Measurements from ENCODE around the gene RAB6C.
"Not testable (repeated sequence)": the region's sequence is repeated elsewhere in the genome, so short reads cannot be mapped to it uniquely, and the experiment has no call there.

RAB6C gene

DNA sequence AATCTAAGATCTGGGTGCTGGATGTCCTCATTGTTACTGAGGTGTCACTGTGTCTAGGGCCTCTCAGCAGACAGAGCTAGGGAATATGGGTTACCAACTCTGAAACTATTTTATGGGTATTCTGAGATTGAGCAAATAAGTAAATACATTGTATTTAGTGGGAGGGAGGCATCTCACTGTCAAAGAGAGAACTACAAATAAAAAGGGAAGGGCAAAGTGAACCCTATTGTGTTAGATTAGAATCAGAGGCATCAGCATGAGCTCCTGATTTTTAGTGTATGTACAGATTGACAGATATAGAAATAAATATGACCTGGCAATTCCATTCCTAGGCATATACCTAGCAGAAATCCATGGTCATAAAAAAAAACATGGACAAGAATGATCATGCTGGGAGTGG lies 33.9 kb upstream of the RAB6C start:
- H3K4me3 ChIP-seq (ENCODE audit: low read length in 2 of 2) = no peak overlapping the region

GRCh38 chr2:129947712-129948111 lies 31.8 kb upstream of the RAB6C start:
- WGBS, 2 donors (ENCODE audit: extremely low coverage in 2 of 2, insufficient read length in 2 of 2, insufficient replicate concordance in 1 of 2) = no CpG with 5 or more reads among the region's 2 CpGs
- not testable (repeated sequence) for H3K27ac ChIP-seq (replicated peaks; ENCODE audit: low read length); H2AFZ ChIP-seq (ENCODE audit: low read length); H3K4me3 ChIP-seq (ENCODE audit: low read length in 2 of 2); H2BK12ac ChIP-seq (ENCODE audit: low read length); H3K27me3 ChIP-seq (ENCODE audit: control insufficient read depth in 3 of 3, insufficient read depth in 3 of 3, low read depth in 1 of 3, low read length in 3 of 3); DNase-seq (ENCODE audit: low spot score); H3K23ac ChIP-seq (ENCODE audit: low read depth, low read length, poor library complexity); H3K9ac ChIP-seq (ENCODE audit: low read depth, low read length, poor library complexity); H3K9me3 ChIP-seq (replicated peaks in 1 of 2; ENCODE audit: control insufficient read depth in 2 of 2, insufficient read depth in 1 of 2, low read depth in 1 of 2, low read length in 2 of 2); H4K8ac ChIP-seq (ENCODE audit: low read depth, low read length); H3K4me2 ChIP-seq (ENCODE audit: insufficient read depth, low read length, poor library complexity, severe bottlenecking); H3K36me3 ChIP-seq (replicated peaks in 1 of 2; ENCODE audit: control insufficient read depth in 2 of 2, insufficient read depth in 2 of 2, low read length in 2 of 2); H3K79me1 ChIP-seq (ENCODE audit: low read depth, low read length); H2BK120ac ChIP-seq (ENCODE audit: low read depth, low read length); H3K18ac ChIP-seq (ENCODE audit: low read length); H2BK5ac ChIP-seq (ENCODE audit: low read length); H2BK15ac ChIP-seq (ENCODE audit: low read length); H4K91ac ChIP-seq (ENCODE audit: low read depth, low read length, poor library complexity); H3K14ac ChIP-seq (ENCODE audit: low read length); H3K4me1 ChIP-seq (ENCODE audit: control insufficient read depth in 2 of 2, insufficient read depth in 1 of 2, low read depth in 1 of 2, low read length in 2 of 2); H3K4ac ChIP-seq (ENCODE audit: low read length); H2AK5ac ChIP-seq (ENCODE audit: low read depth, low read length)

More for the DNA sequence above, 33.9 kb upstream of the RAB6C start:
- no peak overlapping the region for H3K23ac ChIP-seq (ENCODE audit: low read depth, low read length, poor library complexity)
- no peaks in the 10 kb centered on the region for H3K4me1 ChIP-seq (ENCODE audit: control insufficient read depth in 2 of 2, insufficient read depth in 1 of 2, low read depth in 1 of 2, low read length in 2 of 2)
- no peaks in the 10 kb centered on the region for H3K79me1 ChIP-seq (ENCODE audit: low read depth, low read length)
- H3K27ac ChIP-seq (replicated peaks; ENCODE audit: low read length) = no peak overlapping the region
- no peak overlapping the region for H3K14ac ChIP-seq (ENCODE audit: low read length)
- H2BK5ac ChIP-seq (ENCODE audit: low read length) = no peak overlapping the region
- no peak overlapping the region for H3K4ac ChIP-seq (ENCODE audit: low read length)
- no peak overlapping the region for H2BK120ac ChIP-seq (ENCODE audit: low read depth, low read length)
- H2BK12ac ChIP-seq (ENCODE audit: low read length) = no peak overlapping the region
- no peak overlapping the region for H2AFZ ChIP-seq (ENCODE audit: low read length)
- no peak overlapping the region for H4K91ac ChIP-seq (ENCODE audit: low read depth, low read length, poor library complexity)
- H3K36me3 ChIP-seq (replicated peaks in 1 of 2; ENCODE audit: control insufficient read depth in 2 of 2, insufficient read depth in 2 of 2, low read length in 2 of 2) = no peaks in the 10 kb centered on the region
- no peak overlapping the region for H3K18ac ChIP-seq (ENCODE audit: low read length)
- H2AK5ac ChIP-seq (ENCODE audit: low read depth, low read length) = no peak overlapping the region
- no peak overlapping the region for H2BK15ac ChIP-seq (ENCODE audit: low read length)
- H3K27me3 ChIP-seq (ENCODE audit: control insufficient read depth in 3 of 3, insufficient read depth in 3 of 3, low read depth in 1 of 3, low read length in 3 of 3) = peaks cover 0 to 3% (median 0%) of the 10 kb centered on the region in 3 experiments
- no peaks in the 10 kb centered on the region for H3K9me3 ChIP-seq (replicated peaks in 1 of 2; ENCODE audit: control insufficient read depth in 2 of 2, insufficient read depth in 1 of 2, low read depth in 1 of 2, low read length in 2 of 2)
- H3K4me2 ChIP-seq (ENCODE audit: insufficient read depth, low read length, poor library complexity, severe bottlenecking) = no peak overlapping the region
- DNase-seq (ENCODE audit: low spot score) = no peak
- H4K8ac ChIP-seq (ENCODE audit: low read depth, low read length) = no peak overlapping the region
- no peak overlapping the region for H3K9ac ChIP-seq (ENCODE audit: low read depth, low read length, poor library complexity)

- not testable (repeated sequence) for H2BK5ac ChIP-seq (ENCODE audit: low read length); H2BK15ac ChIP-seq (ENCODE audit: low read length); H3K27ac ChIP-seq (replicated peaks; ENCODE audit: low read length); H3K36me3 ChIP-seq (replicated peaks in 1 of 2; ENCODE audit: control insufficient read depth in 2 of 2, insufficient read depth in 2 of 2, low read length in 2 of 2); H3K4me1 ChIP-seq (ENCODE audit: control insufficient read depth in 2 of 2, insufficient read depth in 1 of 2, low read depth in 1 of 2, low read length in 2 of 2); H3K79me1 ChIP-seq (ENCODE audit: low read depth, low read length); H3K9me3 ChIP-seq (replicated peaks in 1 of 2; ENCODE audit: control insufficient read depth in 2 of 2, insufficient read depth in 1 of 2, low read depth in 1 of 2, low read length in 2 of 2); H2AK5ac ChIP-seq (ENCODE audit: low read depth, low read length); H4K91ac ChIP-seq (ENCODE audit: low read depth, low read length, poor library complexity); H3K18ac ChIP-seq (ENCODE audit: low read length); H3K4me3 ChIP-seq (ENCODE audit: low read length in 2 of 2); DNase-seq (ENCODE audit: low spot score); H4K8ac ChIP-seq (ENCODE audit: low read depth, low read length); H3K4ac ChIP-seq (ENCODE audit: low read length); H3K4me2 ChIP-seq (ENCODE audit: insufficient read depth, low read length, poor library complexity, severe bottlenecking); H2BK120ac ChIP-seq (ENCODE audit: low read depth, low read length); H3K23ac ChIP-seq (ENCODE audit: low read depth, low read length, poor library complexity); H3K9ac ChIP-seq (ENCODE audit: low read depth, low read length, poor library complexity); H2AFZ ChIP-seq (ENCODE audit: low read length); H3K27me3 ChIP-seq (ENCODE audit: control insufficient read depth in 3 of 3, insufficient read depth in 3 of 3, low read depth in 1 of 3, low read length in 3 of 3); H3K14ac ChIP-seq (ENCODE audit: low read length); H2BK12ac ChIP-seq (ENCODE audit: low read length)
- WGBS, 2 donors (ENCODE audit: extremely low coverage in 2 of 2, insufficient read length in 2 of 2, insufficient replicate concordance in 1 of 2) = no CpG with 5 or more reads among the region's 6 CpGs
Observed at GRCh38 chr2:129956171-129956570, 23.3 kb upstream of the RAB6C start.

DNA sequence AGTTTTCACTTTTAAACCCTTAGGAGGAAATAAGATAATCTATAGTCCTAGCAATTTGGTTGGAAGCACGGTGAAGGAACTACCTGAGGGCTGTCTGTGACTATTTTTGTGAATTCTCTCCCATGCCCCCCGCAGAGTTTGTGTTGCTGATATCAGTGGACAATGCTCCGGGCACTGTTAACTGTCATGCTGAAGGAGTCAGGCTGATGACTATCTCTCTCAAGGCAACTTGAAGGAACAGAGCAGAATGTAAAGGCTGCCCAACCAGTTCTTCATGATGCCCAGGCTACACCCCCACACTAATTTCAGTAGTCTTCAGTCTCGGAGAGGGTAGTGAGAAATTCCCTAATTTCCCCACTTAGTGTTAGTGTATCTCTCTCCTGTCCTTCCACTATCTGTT lies 21.6 kb upstream of the RAB6C start:
- no peak overlapping the region for H2BK5ac ChIP-seq (ENCODE audit: low read length)
- H3K4me1 ChIP-seq (ENCODE audit: control insufficient read depth in 2 of 2, insufficient read depth in 1 of 2, low read depth in 1 of 2, low read length in 2 of 2) = no peaks in the 10 kb centered on the region

More for the DNA sequence above, 21.6 kb upstream of the RAB6C start:
- Histone ChIP-seq H3K9me3 (replicated peaks in 1 of 2; ENCODE audit: control insufficient read depth in 2 of 2, insufficient read depth in 1 of 2, low read depth in 1 of 2, low read length in 2 of 2) (no peaks in the 10 kb centered on the region), H2AK5ac (ENCODE audit: low read depth, low read length) (no peak overlapping the region), H3K27ac (replicated peaks; ENCODE audit: low read length) (no peak overlapping the region), H3K4me3 (ENCODE audit: low read length in 2 of 2) (no peak overlapping the region), H3K27me3 (ENCODE audit: control insufficient read depth in 3 of 3, insufficient read depth in 3 of 3, low read depth in 1 of 3, low read length in 3 of 3) (no peaks in the 10 kb centered on the region), H3K4me2 (ENCODE audit: insufficient read depth, low read length, poor library complexity, severe bottlenecking) (no peak overlapping the region), H2AFZ (ENCODE audit: low read length) (no peak overlapping the region), H3K79me1 (ENCODE audit: low read depth, low read length) (no peaks in the 10 kb centered on the region), H2BK120ac (ENCODE audit: low read depth, low read length) (no peak overlapping the region), H3K36me3 (replicated peaks in 1 of 2; ENCODE audit: control insufficient read depth in 2 of 2, insufficient read depth in 2 of 2, low read length in 2 of 2) (no peaks in the 10 kb centered on the region), H4K8ac (ENCODE audit: low read depth, low read length) (no peak overlapping the region), H3K9ac (ENCODE audit: low read depth, low read length, poor library complexity) (no peak overlapping the region), H4K91ac (ENCODE audit: low read depth, low read length, poor library complexity) (no peak overlapping the region), H2BK12ac (ENCODE audit: low read length) (no peak overlapping the region), H3K4ac (ENCODE audit: low read length) (no peak overlapping the region), H3K14ac (ENCODE audit: low read length) (no peak overlapping the region), H3K18ac (ENCODE audit: low read length) (no peak overlapping the region), H3K23ac (ENCODE audit: low read depth, low read length, poor library complexity) (no peak overlapping the region), H2BK15ac (ENCODE audit: low read length) (no peak overlapping the region)
- no peak for DNase-seq (ENCODE audit: low spot score)
- WGBS, 2 donors (ENCODE audit: extremely low coverage in 2 of 2, insufficient read length in 2 of 2, insufficient replicate concordance in 1 of 2) = no CpG with 5 or more reads among the region's 4 CpGs
